Measurements from ENCODE around the gene KCNQ1. TPM values are rescaled to one million over a fixed set of nuclear protein-coding genes. Genes with fewer than 3 reads are reported as not detected.

The KCNQ1 gene
- total RNA-seq, 1 donor from 2014 or later = 2.7 TPM

GRCh38 chr11:2798951-2799761 is 354.3 kb downstream of the KCNQ1 start:
- no peak overlapping the region for H3K4me3 ChIP-seq
- no peak for DNase-seq (ENCODE audit: extremely low spot score in 2 of 2)
- no peaks in the 10 kb centered on the region for H3K27me3 ChIP-seq
- intact Hi-C loops (cut with DNase I) = no loop called here
- no peak for TF ChIP-seq CTCF (IDR thresholded peaks at IDR 0.05)
- no peak for TF ChIP-seq POLR2A (IDR thresholded peaks at IDR 0.05)
- no peak for TF ChIP-seq POLR2AphosphoS5 (IDR thresholded peaks at IDR 0.05; ENCODE audit: insufficient read depth in 1 of 2, low read depth in 1 of 2)
- H3K4me1 ChIP-seq = no peaks in the 10 kb centered on the region
- H3K27ac ChIP-seq = no peak overlapping the region
- H3K9me3 ChIP-seq = no peaks in the 10 kb centered on the region
- no peaks in the 10 kb centered on the region for H3K36me3 ChIP-seq

GRCh38 chr11:2799881-2800654 is 355.3 kb downstream of the KCNQ1 start:
- Histone ChIP-seq H3K36me3 (no peaks in the 10 kb centered on the region), H3K9me3 (no peaks in the 10 kb centered on the region), H3K27ac (no peak overlapping the region), H3K4me3 (no peak overlapping the region), H3K4me1 (no peaks in the 10 kb centered on the region), H3K27me3 (no peaks in the 10 kb centered on the region)
- no peak for DNase-seq (ENCODE audit: extremely low spot score in 2 of 2)
- intact Hi-C loops (cut with DNase I) = no loop called here
- no peak for TF ChIP-seq CTCF (IDR thresholded peaks at IDR 0.05)
- TF ChIP-seq POLR2AphosphoS5 (IDR thresholded peaks at IDR 0.05; ENCODE audit: insufficient read depth in 1 of 2, low read depth in 1 of 2) = no peak
- TF ChIP-seq POLR2A (IDR thresholded peaks at IDR 0.05) = no peak

GRCh38 chr11:2800655-2801531 is 356.1 kb downstream of the KCNQ1 start:
- H3K27ac ChIP-seq = no peak overlapping the region
- H3K9me3 ChIP-seq = no peaks in the 10 kb centered on the region
- TF ChIP-seq POLR2AphosphoS5 (IDR thresholded peaks at IDR 0.05; ENCODE audit: insufficient read depth in 1 of 2, low read depth in 1 of 2) (no peak), CTCF (IDR thresholded peaks at IDR 0.05) (no peak), POLR2A (IDR thresholded peaks at IDR 0.05) (no peak)
- H3K4me3 ChIP-seq = no peak overlapping the region
- intact Hi-C loops (cut with DNase I) = no loop called here
- no peaks in the 10 kb centered on the region for H3K27me3 ChIP-seq
- no peaks in the 10 kb centered on the region for H3K4me1 ChIP-seq
- DNase-seq (ENCODE audit: extremely low spot score in 2 of 2) = no peak
- no peaks in the 10 kb centered on the region for H3K36me3 ChIP-seq

GRCh38 chr11:2801711-2802388 is 357.0 kb downstream of the KCNQ1 start:
- peak in 1 of 2 donors; percentile 70 for DNase-seq (ENCODE audit: extremely low spot score in 2 of 2)
- Histone ChIP-seq H3K4me1 (peaks cover 8% of the 10 kb centered on the region), H3K4me3 (no peak overlapping the region), H3K36me3 (no peaks in the 10 kb centered on the region), H3K27ac (no peak overlapping the region), H3K27me3 (no peaks in the 10 kb centered on the region), H3K9me3 (no peaks in the 10 kb centered on the region)
- no peak for TF ChIP-seq CTCF (IDR thresholded peaks at IDR 0.05)
- no peak for TF ChIP-seq POLR2A (IDR thresholded peaks at IDR 0.05)
- TF ChIP-seq POLR2AphosphoS5 (IDR thresholded peaks at IDR 0.05; ENCODE audit: insufficient read depth in 1 of 2, low read depth in 1 of 2) = no peak
- intact Hi-C loops (cut with DNase I) = no loop called here
